Measurements from ENCODE around the gene RHOU. TPM values are rescaled to one million over a fixed set of nuclear protein-coding genes. Genes with fewer than 3 reads are reported as not detected.

RHOU gene
- total RNA-seq, 4 donors from 2014 or later, result 5.5 to 8.9 (median 6.1) TPM

DNA sequence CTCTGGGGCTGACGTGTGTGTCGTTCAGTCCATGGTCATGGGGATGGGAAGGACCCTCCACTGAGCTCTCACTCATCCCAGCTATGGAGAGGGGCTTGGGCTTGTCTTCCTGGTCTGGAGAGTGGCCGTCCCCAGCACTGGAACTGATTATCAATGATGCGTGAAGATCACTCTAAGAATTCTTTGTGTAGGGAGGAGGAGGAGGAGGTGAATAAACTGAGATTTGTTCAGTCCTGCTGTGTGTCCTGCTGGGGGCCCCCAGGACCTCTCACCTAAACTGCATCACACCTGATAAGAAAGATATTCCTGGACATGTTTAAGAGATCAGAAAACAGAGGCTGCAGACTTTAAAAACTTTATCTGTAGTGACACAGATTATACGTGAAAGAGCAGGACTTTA, 21.2 kb downstream of the RHOU start:
- peaks cover 35% of the 10 kb centered on the region for H3K27me3 ChIP-seq
- DNase-seq (ENCODE audit: low spot score in 2 of 2), result no peak
- H3K27ac ChIP-seq, result no peak overlapping the region
- H3K36me3 ChIP-seq, result no peaks in the 10 kb centered on the region
- WGBS, result 82% methylated on average over 5 of the region's 5 CpGs
- peaks cover 9% of the 10 kb centered on the region for H3K4me1 ChIP-seq
- H3K9me3 ChIP-seq, result no peaks in the 10 kb centered on the region
- no peak overlapping the region for H3K4me3 ChIP-seq
- TF ChIP-seq POLR2A (IDR thresholded peaks at IDR 0.05), result no peak

GRCh38 chr1:228758447-228758846, 23.2 kb downstream of the RHOU start:
- TF ChIP-seq EP300 (IDR thresholded peaks at IDR 0.05) (no peak), POLR2A (IDR thresholded peaks at IDR 0.05) (no peak), POLR2AphosphoS5 (IDR thresholded peaks at IDR 0.05) (no peak)
- TF ChIP-seq, protein P1, sequence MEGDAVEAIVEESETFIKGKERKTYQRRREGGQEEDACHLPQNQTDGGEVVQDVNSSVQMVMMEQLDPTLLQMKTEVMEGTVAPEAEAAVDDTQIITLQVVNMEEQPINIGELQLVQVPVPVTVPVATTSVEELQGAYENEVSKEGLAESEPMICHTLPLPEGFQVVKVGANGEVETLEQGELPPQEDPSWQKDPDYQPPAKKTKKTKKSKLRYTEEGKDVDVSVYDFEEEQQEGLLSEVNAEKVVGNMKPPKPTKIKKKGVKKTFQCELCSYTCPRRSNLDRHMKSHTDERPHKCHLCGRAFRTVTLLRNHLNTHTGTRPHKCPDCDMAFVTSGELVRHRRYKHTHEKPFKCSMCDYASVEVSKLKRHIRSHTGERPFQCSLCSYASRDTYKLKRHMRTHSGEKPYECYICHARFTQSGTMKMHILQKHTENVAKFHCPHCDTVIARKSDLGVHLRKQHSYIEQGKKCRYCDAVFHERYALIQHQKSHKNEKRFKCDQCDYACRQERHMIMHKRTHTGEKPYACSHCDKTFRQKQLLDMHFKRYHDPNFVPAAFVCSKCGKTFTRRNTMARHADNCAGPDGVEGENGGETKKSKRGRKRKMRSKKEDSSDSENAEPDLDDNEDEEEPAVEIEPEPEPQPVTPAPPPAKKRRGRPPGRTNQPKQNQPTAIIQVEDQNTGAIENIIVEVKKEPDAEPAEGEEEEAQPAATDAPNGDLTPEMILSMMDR (IDR thresholded peaks at IDR 0.05), result no peak
- no peak for DNase-seq (ENCODE audit: low spot score in 2 of 2)
- Histone ChIP-seq H3K27ac (no peak overlapping the region), H3K9me3 (no peaks in the 10 kb centered on the region), H3K4me3 (no peak overlapping the region), H3K4me1 (peaks cover 7% of the 10 kb centered on the region), H3K36me3 (no peaks in the 10 kb centered on the region), H3K27me3 (peaks cover 28% of the 10 kb centered on the region)
- WGBS, result 61% methylated on average over 2 of the region's 4 CpGs

- H3K27me3 ChIP-seq, result peaks cover 12% of the 10 kb centered on the region
- TF ChIP-seq, protein P1 (IDR thresholded peaks at IDR 0.05), result no peak
- TF ChIP-seq EP300 (IDR thresholded peaks at IDR 0.05), result no peak
- TF ChIP-seq POLR2AphosphoS5 (IDR thresholded peaks at IDR 0.05), result no peak
- no peak for TF ChIP-seq POLR2A (IDR thresholded peaks at IDR 0.05)
- no peaks in the 10 kb centered on the region for H3K36me3 ChIP-seq
- H3K9me3 ChIP-seq, result no peaks in the 10 kb centered on the region
- no peak for DNase-seq (ENCODE audit: low spot score in 2 of 2)
- no peaks in the 10 kb centered on the region for H3K4me1 ChIP-seq
- WGBS, result 97% methylated on average over 9 of the region's 9 CpGs
- no peak overlapping the region for H3K4me3 ChIP-seq
- no peak overlapping the region for H3K27ac ChIP-seq
These were observed 25.7 kb downstream of the RHOU start for GRCh38 chr1:228760979-228761378.

- H3K27me3 ChIP-seq, result peaks cover 5% of the 10 kb centered on the region
- no peaks in the 10 kb centered on the region for H3K9me3 ChIP-seq
- H3K27ac ChIP-seq, result no peak overlapping the region
- no peaks in the 10 kb centered on the region for H3K4me1 ChIP-seq
- no peak for DNase-seq (ENCODE audit: low spot score in 2 of 2)
- 94% methylated on average over 3 of the region's 3 CpGs for WGBS
- TF ChIP-seq, protein P1 (IDR thresholded peaks at IDR 0.05), result no peak
- no peak for TF ChIP-seq POLR2A (IDR thresholded peaks at IDR 0.05)
- no peak for TF ChIP-seq EP300 (IDR thresholded peaks at IDR 0.05)
- no peak for TF ChIP-seq POLR2AphosphoS5 (IDR thresholded peaks at IDR 0.05)
- no peak overlapping the region for H3K4me3 ChIP-seq
- no peaks in the 10 kb centered on the region for H3K36me3 ChIP-seq
These were observed 28.3 kb downstream of the RHOU start for GRCh38 chr1:228763561-228763960.

- WGBS, result 93% methylated on average over 8 of the region's 8 CpGs
- Histone ChIP-seq H3K4me3 (no peak overlapping the region), H3K27ac (no peak overlapping the region), H3K36me3 (no peaks in the 10 kb centered on the region), H3K27me3 (peaks cover 3% of the 10 kb centered on the region), H3K4me1 (no peaks in the 10 kb centered on the region), H3K9me3 (no peaks in the 10 kb centered on the region)
- TF ChIP-seq EP300 (IDR thresholded peaks at IDR 0.05) (no peak), POLR2AphosphoS5 (IDR thresholded peaks at IDR 0.05) (no peak), POLR2A (IDR thresholded peaks at IDR 0.05) (no peak)
- TF ChIP-seq, protein P1 (IDR thresholded peaks at IDR 0.05), result no peak
- no peak for DNase-seq (ENCODE audit: low spot score in 2 of 2)
These were observed 30.1 kb downstream of the RHOU start for GRCh38 chr1:228765168-228765946.
